SU-DHL-6 (cell line): ENCODE measurements around the gene CCNC.

Source experiments
- H2AFZ ChIP-seq: fragments of 200-600 bp; sonication (generic); 2 replicates; pipeline ENCODE4 v1.6.1; 2014; ENCODE audit warnings: low read depth, mild to moderate bottlenecking, moderate library complexity, mixed read lengths, antibody characterized with exemption, low read length; ENCODE audit not compliant: severe bottlenecking
- H3F3A ChIP-seq: fragments of 200-600 bp; shearing (Covaris generic); 2 replicates; pipeline ENCODE4 v1.6.0; 2016; ENCODE audit warnings: antibody characterized with exemption, mild to moderate bottlenecking; ENCODE audit not compliant: insufficient read depth
- H3K27ac ChIP-seq: fragments of 200-600 bp; sonication (generic); 2 replicates; pipeline ENCODE4 v1.5.1; 2016; ENCODE audit warnings: low read depth, mild to moderate bottlenecking, low read length, moderate library complexity, mixed read lengths
- H3K27me3 ChIP-seq: fragments of 200-600 bp; sonication (generic), shearing (Covaris generic); 2 replicates; pipeline ENCODE4 v1.6.0; 2014; ENCODE audit warnings: mild to moderate bottlenecking, low read length
- H3K36me3 ChIP-seq: fragments of 200-600 bp; sonication (generic); 2 replicates; pipeline ENCODE4 v1.6.1; 2014; ENCODE audit warnings: mild to moderate bottlenecking, low read length, mixed read lengths
- H3K4me2 ChIP-seq: fragments of 300-600, 200-600 bp; shearing (Covaris generic), sonication (generic); 2 replicates; pipeline ENCODE4 v1.6.0; 2014; ENCODE audit warnings: low read length, low read depth, mild to moderate bottlenecking; ENCODE audit not compliant: poor library complexity, severe bottlenecking
- H3K4me3 ChIP-seq: fragments of 200-600 bp; sonication (generic); 2 replicates; pipeline ENCODE4 v1.5.1; 2014; ENCODE audit warnings: antibody characterized with exemption, low read length, mild to moderate bottlenecking, mixed read lengths; ENCODE audit not compliant: insufficient read depth, poor library complexity, severe bottlenecking
- H3K79me2 ChIP-seq: fragments of 200-600 bp; sonication (generic); 2 replicates; pipeline ENCODE4 v1.6.1; 2014; ENCODE audit warnings: mild to moderate bottlenecking, low read length, moderate library complexity; ENCODE audit not compliant: insufficient read depth
- H3K9ac ChIP-seq: fragments of 200-600 bp; sonication (generic); 2 replicates; pipeline ENCODE4 v1.7.0; 2014; ENCODE audit warnings: mild to moderate bottlenecking, low read length
- H3K9me2 ChIP-seq: fragments of 200-600 bp; sonication (generic); replicated peaks from 2 replicates; pipeline ENCODE4 v1.6.1; 2014; ENCODE audit warnings: low read length; ENCODE audit not compliant: insufficient read depth
- H3K9me3 ChIP-seq: fragments of 200-600 bp; sonication (generic); 2 replicates; pipeline ENCODE4 v1.6.1; 2014; ENCODE audit warnings: low read length, mixed read lengths; ENCODE audit not compliant: insufficient read depth
- H4K20me1 ChIP-seq: fragments of 200-600 bp; sonication (generic); 2 replicates; pipeline ENCODE4 v1.6.1; 2014; ENCODE audit warnings: low read depth, mild to moderate bottlenecking, antibody characterized with exemption, low read length, moderate library complexity, mixed read lengths
- CTCF ChIP-seq: fragments of 200-600 bp; sonication (generic); IDR thresholded peaks from one replicate; pipeline ENCODE4 v1.5.1; 2017; ENCODE audit warnings: antibody characterized with exemption, mild to moderate bottlenecking, low read length, moderate library complexity; ENCODE audit not compliant: insufficient read depth, poor library complexity, severe bottlenecking
- EZH2phosphoT487 ChIP-seq: fragments of 200-600 bp; sonication (generic), shearing (Covaris generic); conservative IDR thresholded peaks from 2 replicates; pipeline ENCODE4 v1.6.1; 2018; ENCODE audit warnings: mild to moderate bottlenecking, antibody characterized with exemption, low read length, moderate library complexity, mixed read lengths

The CCNC gene

GRCh38 chr6:99591673-99592364 is 23.4 kb upstream of the CCNC start:
- Histone ChIP-seq H3K9me3 (no peaks in the 10 kb centered on the region), H3K4me3 (no peak overlapping the region), H3K36me3 (no peaks in the 10 kb centered on the region), H3K9ac (no peak overlapping the region), H3K9me2 (no peaks in the 10 kb centered on the region), H3F3A (no peaks in the 10 kb centered on the region), H3K79me2 (no peaks in the 10 kb centered on the region), H4K20me1 (no peaks in the 10 kb centered on the region), H3K27me3 (no peaks in the 10 kb centered on the region), H3K27ac (no peak overlapping the region), H3K4me2 (no peak overlapping the region), H2AFZ (no peak overlapping the region)
- no peak for TF ChIP-seq CTCF
- TF ChIP-seq EZH2phosphoT487, result no peak

GRCh38 chr6:99590728-99591672 is 22.5 kb upstream of the CCNC start:
- Histone ChIP-seq H3K9ac (no peak overlapping the region), H3K27ac (no peak overlapping the region), H3K9me3 (no peaks in the 10 kb centered on the region), H3K9me2 (no peaks in the 10 kb centered on the region), H4K20me1 (no peaks in the 10 kb centered on the region), H2AFZ (no peak overlapping the region), H3K4me2 (no peak overlapping the region), H3K4me3 (no peak overlapping the region), H3K27me3 (no peaks in the 10 kb centered on the region), H3K36me3 (no peaks in the 10 kb centered on the region), H3F3A (no peaks in the 10 kb centered on the region), H3K79me2 (no peaks in the 10 kb centered on the region)
- TF ChIP-seq EZH2phosphoT487, result no peak
- no peak for TF ChIP-seq CTCF

GRCh38 chr6:99589907-99590493 is 21.5 kb upstream of the CCNC start:
- no peak for TF ChIP-seq EZH2phosphoT487
- no peak for TF ChIP-seq CTCF
- Histone ChIP-seq H3K4me2 (no peak overlapping the region), H3K36me3 (no peaks in the 10 kb centered on the region), H4K20me1 (no peaks in the 10 kb centered on the region), H3K27ac (no peak overlapping the region), H3K9me3 (no peaks in the 10 kb centered on the region), H2AFZ (no peak overlapping the region), H3K9ac (no peak overlapping the region), H3K79me2 (no peaks in the 10 kb centered on the region), H3K4me3 (no peak overlapping the region), H3K27me3 (no peaks in the 10 kb centered on the region), H3K9me2 (no peaks in the 10 kb centered on the region), H3F3A (no peaks in the 10 kb centered on the region)
